Measurements from ENCODE around the gene SLC2A9.

- TF ChIP-seq, protein P1, sequence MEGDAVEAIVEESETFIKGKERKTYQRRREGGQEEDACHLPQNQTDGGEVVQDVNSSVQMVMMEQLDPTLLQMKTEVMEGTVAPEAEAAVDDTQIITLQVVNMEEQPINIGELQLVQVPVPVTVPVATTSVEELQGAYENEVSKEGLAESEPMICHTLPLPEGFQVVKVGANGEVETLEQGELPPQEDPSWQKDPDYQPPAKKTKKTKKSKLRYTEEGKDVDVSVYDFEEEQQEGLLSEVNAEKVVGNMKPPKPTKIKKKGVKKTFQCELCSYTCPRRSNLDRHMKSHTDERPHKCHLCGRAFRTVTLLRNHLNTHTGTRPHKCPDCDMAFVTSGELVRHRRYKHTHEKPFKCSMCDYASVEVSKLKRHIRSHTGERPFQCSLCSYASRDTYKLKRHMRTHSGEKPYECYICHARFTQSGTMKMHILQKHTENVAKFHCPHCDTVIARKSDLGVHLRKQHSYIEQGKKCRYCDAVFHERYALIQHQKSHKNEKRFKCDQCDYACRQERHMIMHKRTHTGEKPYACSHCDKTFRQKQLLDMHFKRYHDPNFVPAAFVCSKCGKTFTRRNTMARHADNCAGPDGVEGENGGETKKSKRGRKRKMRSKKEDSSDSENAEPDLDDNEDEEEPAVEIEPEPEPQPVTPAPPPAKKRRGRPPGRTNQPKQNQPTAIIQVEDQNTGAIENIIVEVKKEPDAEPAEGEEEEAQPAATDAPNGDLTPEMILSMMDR (IDR thresholded peaks at IDR 0.05 in 4 of 5, conservative IDR thresholded peaks at IDR 0.05 in 1 of 5) = no peak
- no peak for TF ChIP-seq POLR2A (IDR thresholded peaks at IDR 0.05)
Observed at GRCh38 chr4:10024303-10024702, 3.0 kb upstream of the SLC2A9 start.

Data from gastrocnemius medialis (tissue), 4 donors.